Liver (tissue), 9 donors: ENCODE results near the gene TP53I11. TPM values are rescaled to one million over a fixed set of nuclear protein-coding genes. Genes with fewer than 3 reads are reported as not detected.

Source experiments
- DNase-seq: peaks from one replicate; pipeline ENCODE4 v3.0.0-alpha.2; 2017; ENCODE audit warnings: low spot score
- H3K27ac ChIP-seq, 2 donors: one replicate each; pipeline ENCODE4 v1.7.0; 2013; ENCODE audit warnings: inconsistent platforms in 2 of 2, low read length in 2 of 2, control low read depth in 1 of 2, low read depth in 1 of 2, mild to moderate bottlenecking in 1 of 2
- H3K27me3 ChIP-seq, 4 donors: one replicate each; pipeline versions ENCODE4 v1.6.1 to v1.7.0; 2013; ENCODE audit warnings: low read length in 3 of 4, inconsistent platforms in 1 of 4, mild to moderate bottlenecking in 1 of 4, moderate library complexity in 1 of 4; ENCODE audit not compliant: control insufficient read depth in 4 of 4, insufficient read depth in 4 of 4
- H3K36me3 ChIP-seq, 4 donors: one replicate each; pipeline versions ENCODE4 v1.6.1 to v1.7.0; 2013; ENCODE audit warnings: low read length in 3 of 4, mild to moderate bottlenecking in 3 of 4, low read depth in 1 of 4, moderate library complexity in 1 of 4; ENCODE audit not compliant: control insufficient read depth in 4 of 4, insufficient read depth in 3 of 4
- H3K4me1 ChIP-seq, 4 donors: one replicate each; pipeline versions ENCODE4 v1.6.1 to v1.7.0; 2013; ENCODE audit warnings: low read length in 3 of 4, mild to moderate bottlenecking in 3 of 4, moderate library complexity in 1 of 4; ENCODE audit not compliant: control insufficient read depth in 4 of 4, insufficient read depth in 4 of 4
- H3K4me3 ChIP-seq, 3 donors: one replicate each; pipeline versions ENCODE4 v1.6.1 to v1.7.0; 2013; ENCODE audit warnings: low read length in 3 of 3, control low read depth in 1 of 3, low read depth in 1 of 3, mild to moderate bottlenecking in 1 of 3
- H3K9ac ChIP-seq, 2 donors: one replicate each; pipeline ENCODE4 v1.7.0; 2013; ENCODE audit warnings: low read length in 2 of 2, mild to moderate bottlenecking in 2 of 2, moderate library complexity in 2 of 2, control low read depth in 1 of 2, low read depth in 1 of 2
- H3K9me3 ChIP-seq, 4 donors: one replicate each; pipeline versions ENCODE4 v1.6.1 to v1.7.0; 2013; ENCODE audit warnings: low read length in 3 of 4; ENCODE audit not compliant: control insufficient read depth in 4 of 4
- EGR1 ChIP-seq, 2 donors: IDR thresholded peaks; 2 replicates each; pipeline ENCODE4 v1.6.1; 2016 to 2018; ENCODE audit warnings: antibody characterized with exemption in 2 of 2, low read depth in 2 of 2
- FOXA1 ChIP-seq: IDR thresholded peaks from 2 replicates; pipeline ENCODE4 v1.6.1; 2016; ENCODE audit warnings: antibody characterized with exemption
- FOXA2 ChIP-seq: IDR thresholded peaks from 2 replicates; pipeline ENCODE4 v1.6.1; 2016; ENCODE audit warnings: antibody characterized with exemption
- GABPA ChIP-seq, 2 donors: IDR thresholded peaks in 1 of 2; conservative IDR thresholded peaks in 1 of 2; 2 replicates each; pipeline ENCODE4 v1.6.1; 2016; ENCODE audit warnings: antibody characterized with exemption in 2 of 2, mild to moderate bottlenecking in 1 of 2, moderate library complexity in 1 of 2
- HNF4A ChIP-seq, 2 donors: conservative IDR thresholded peaks; 2 replicates each; pipeline ENCODE4 v1.6.1; 2016; ENCODE audit warnings: antibody characterized with exemption in 2 of 2, mild to moderate bottlenecking in 2 of 2
- HNF4G ChIP-seq: IDR thresholded peaks from 2 replicates; pipeline ENCODE4 v1.6.1; 2016; ENCODE audit warnings: antibody characterized with exemption
- JUND ChIP-seq, 2 donors: IDR thresholded peaks; 2 replicates each; pipeline ENCODE4 v1.6.1; 2016; ENCODE audit warnings: antibody characterized with exemption in 2 of 2
- RAD21 ChIP-seq, 2 donors: IDR thresholded peaks; 2 replicates each; pipeline ENCODE4 v1.6.1; 2016; ENCODE audit warnings: antibody characterized with exemption in 2 of 2, mild to moderate bottlenecking in 2 of 2
- RXRA ChIP-seq, 2 donors: IDR thresholded peaks; 2 replicates each; pipeline ENCODE4 v1.6.1; 2017 to 2018; ENCODE audit warnings: antibody characterized with exemption in 2 of 2, mild to moderate bottlenecking in 1 of 2
- SP1 ChIP-seq: IDR thresholded peaks from 2 replicates; pipeline ENCODE4 v1.6.1; 2018; ENCODE audit warnings: antibody characterized with exemption, mild to moderate bottlenecking
- TAF1 ChIP-seq: conservative IDR thresholded peaks from 2 replicates; pipeline ENCODE4 v1.6.1; 2016; ENCODE audit warnings: antibody characterized with exemption, mild to moderate bottlenecking
- YY1 ChIP-seq: IDR thresholded peaks from 2 replicates; pipeline ENCODE4 v1.6.1; 2016; ENCODE audit warnings: antibody characterized with exemption, mild to moderate bottlenecking
- WGBS: extraction: QIAGEN DNeasy Blood & Tissue Kit; methylation state at CpG from one replicate; pipeline ENCODE4 v1.1.7; 2013; 5-methylcytosine and 5-hydroxymethylcytosine counted together
- polyA plus RNA-seq, 2 donors: library from polyadenylated mRNA; stranded (reverse) in 1 of 2; unstranded in 1 of 2; fragments of 200-250 nt in 1 of 2; fragments of >200 nt in 1 of 2; fragmentation: Nextera tagmentation in 1 of 2; extraction: Ambion mirVana in 1 of 2; gene quantifications; one replicate each; pipeline versions ENCODE4 v1.2.1 to v1.2.3, GENCODE V29; 2013 to 2015
- total RNA-seq, 2 donors: library from RNA; depleted of rRNA; stranded (reverse); fragments of >200 nt; gene quantifications; one replicate each; pipeline ENCODE4 v1.2.3, GENCODE V29; 2014
- TF ChIP-seq, protein P1 (sequence below): IDR thresholded peaks from 2 replicates; pipeline ENCODE4 v1.6.1; 2016; ENCODE audit warnings: antibody characterized with exemption
- TF ChIP-seq, protein P2 (sequence below): IDR thresholded peaks from 2 replicates; pipeline ENCODE4 v1.6.1; 2016; ENCODE audit warnings: antibody characterized with exemption
- TF ChIP-seq, protein P3 (sequence below): fragments of 150-350 bp; IDR thresholded peaks from 2 replicates; pipeline ENCODE4 v1.5.1; 2017; ENCODE audit warnings: improper control_type of control experiment, low read depth, low read length; ENCODE audit not compliant: missing input control
- donor health status: healthy.
- donor health status: healthy.
- donor health status: healthy.
- donor health status: healthy.
- donor health status: healthy.

The TP53I11 gene
- total and polyA plus RNA-seq, 4 donors: 3.6 to 16.0 (median 8.3) TPM

DNA sequence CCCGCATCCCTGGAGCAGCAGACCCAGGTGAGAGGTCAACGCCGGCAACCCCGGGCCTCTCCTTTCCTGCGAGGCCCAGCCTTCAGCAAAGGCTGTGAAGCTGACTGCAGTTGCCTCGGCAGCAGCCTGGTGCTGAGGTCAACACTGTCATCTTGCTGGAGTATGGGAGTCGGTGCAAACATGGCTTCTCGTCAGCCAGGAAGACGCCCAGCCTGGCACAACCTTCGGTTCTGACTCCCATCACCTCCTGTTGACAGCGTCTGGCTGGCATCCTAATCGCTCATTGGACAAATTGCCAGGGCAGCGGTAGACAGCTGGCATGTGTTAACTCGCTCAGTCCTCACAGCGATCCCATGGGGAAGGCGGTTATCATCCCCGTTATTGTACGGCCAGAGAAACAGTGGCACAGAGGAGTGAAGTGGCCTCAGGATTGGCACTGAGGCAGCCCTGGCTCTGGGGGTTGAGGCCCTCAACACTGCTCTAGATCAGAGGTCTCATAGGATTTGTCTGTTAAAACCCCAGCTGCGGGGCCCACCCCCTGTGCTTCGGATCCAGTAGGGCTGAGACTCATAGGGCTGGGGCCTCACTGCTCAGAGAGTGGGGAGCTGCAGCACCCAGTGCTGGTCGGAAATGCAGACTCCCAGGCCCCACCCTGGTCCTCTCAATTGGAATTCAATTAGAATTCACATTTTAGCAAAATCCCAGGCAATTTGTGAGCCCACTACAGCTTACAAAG, 39.3 kb upstream of the TP53I11 start:
- 91% methylated on average over 21 of the region's 21 CpGs for WGBS
- H3K27me3 ChIP-seq: peaks cover 0 to 3% (median 0%) of the 10 kb centered on the region in 4 donors
- TF ChIP-seq TAF1 (no peak), RXRA (IDR thresholded peaks at IDR 0.05) (no peak), GABPA (IDR thresholded peaks at IDR 0.05 in 1 of 2, conservative IDR thresholded peaks at IDR 0.05 in 1 of 2) (no peak), SP1 (no peak), YY1 (no peak), FOXA1 (no peak), FOXA2 (no peak)
- TF ChIP-seq, protein P1, sequence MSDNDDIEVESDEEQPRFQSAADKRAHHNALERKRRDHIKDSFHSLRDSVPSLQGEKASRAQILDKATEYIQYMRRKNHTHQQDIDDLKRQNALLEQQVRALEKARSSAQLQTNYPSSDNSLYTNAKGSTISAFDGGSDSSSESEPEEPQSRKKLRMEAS: no peak
- TF ChIP-seq, protein P2, sequence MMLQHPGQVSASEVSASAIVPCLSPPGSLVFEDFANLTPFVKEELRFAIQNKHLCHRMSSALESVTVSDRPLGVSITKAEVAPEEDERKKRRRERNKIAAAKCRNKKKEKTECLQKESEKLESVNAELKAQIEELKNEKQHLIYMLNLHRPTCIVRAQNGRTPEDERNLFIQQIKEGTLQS: no peak
- no peaks in the 10 kb centered on the region for H3K9me3 ChIP-seq
- no peak overlapping the region for H3K9ac ChIP-seq
- H3K27ac ChIP-seq: no peak overlapping the region
- no peaks in the 10 kb centered on the region for H3K36me3 ChIP-seq
- DNase-seq: no peak
- H3K4me1 ChIP-seq: no peaks in the 10 kb centered on the region
- no peak overlapping the region for H3K4me3 ChIP-seq

DNA sequence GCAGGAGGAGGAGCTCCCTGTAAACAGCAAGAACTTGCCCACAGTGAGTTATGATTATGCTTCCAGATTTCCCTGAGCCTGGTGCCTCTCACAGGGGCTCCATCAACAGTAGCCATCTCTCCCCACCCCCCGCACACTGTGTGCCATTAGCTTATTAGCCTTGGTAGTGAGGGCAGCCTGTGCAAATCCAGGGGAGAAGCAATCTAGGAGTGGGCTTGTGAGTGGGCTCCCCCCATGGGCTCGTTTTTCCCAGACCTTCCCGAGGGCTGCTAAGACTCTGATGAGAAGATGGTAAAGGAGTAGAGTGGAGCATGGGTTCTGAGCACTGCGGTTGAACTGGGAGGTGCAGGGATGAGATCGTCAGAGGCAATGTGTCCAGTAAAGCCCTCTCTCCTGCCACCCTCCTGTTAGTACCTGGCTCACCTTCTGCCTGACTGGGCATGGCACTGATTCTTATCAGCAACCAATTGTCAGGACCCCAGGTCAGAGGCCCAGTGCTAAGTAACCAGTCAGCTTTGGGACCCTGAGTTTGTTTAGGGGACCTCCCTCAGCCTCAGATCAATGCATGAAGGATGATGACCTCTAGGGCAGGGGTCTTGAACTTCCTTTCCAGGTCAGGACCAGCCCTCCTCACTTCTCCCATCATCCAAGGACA, 38.4 kb upstream of the TP53I11 start:
- DNase-seq: no peak
- Histone ChIP-seq H3K4me3 (no peak overlapping the region), H3K27me3 (peaks cover 0 to 3% (median 0%) of the 10 kb centered on the region in 4 donors), H3K4me1 (no peaks in the 10 kb centered on the region), H3K36me3 (no peaks in the 10 kb centered on the region), H3K27ac (no peak overlapping the region), H3K9ac (no peak overlapping the region), H3K9me3 (no peaks in the 10 kb centered on the region)
- TF ChIP-seq RAD21 (IDR thresholded peaks at IDR 0.05): no peak
- 81% methylated on average over 5 of the region's 5 CpGs for WGBS

DNA sequence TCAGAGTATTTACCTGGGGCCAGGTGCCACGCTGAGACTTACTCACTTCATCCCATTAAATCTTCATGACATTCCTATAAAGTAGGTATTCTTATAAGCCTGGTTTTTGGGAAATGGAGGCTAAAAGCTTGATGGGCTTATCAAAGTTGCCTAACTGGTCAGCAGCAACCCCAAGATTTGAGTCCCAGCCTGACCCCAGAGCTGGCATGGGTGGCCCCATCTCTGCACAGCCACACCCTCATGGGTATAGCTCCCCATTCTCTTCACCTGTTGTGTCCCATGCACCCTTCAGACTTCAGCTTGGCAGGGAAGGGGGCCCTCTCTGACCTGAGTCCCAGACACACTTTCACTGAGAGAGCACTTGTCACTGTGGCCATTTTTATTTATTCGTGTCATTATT, 37.4 kb upstream of the TP53I11 start:
- Histone ChIP-seq H3K27ac (no peak overlapping the region), H3K36me3 (no peaks in the 10 kb centered on the region), H3K4me1 (no peaks in the 10 kb centered on the region), H3K27me3 (peaks cover 0 to 3% (median 0%) of the 10 kb centered on the region in 4 donors), H3K9ac (no peak overlapping the region), H3K9me3 (no peaks in the 10 kb centered on the region), H3K4me3 (no peak overlapping the region)
- no peak for DNase-seq
- no peak for TF ChIP-seq RXRA (IDR thresholded peaks at IDR 0.05)
- no peak for TF ChIP-seq GABPA (IDR thresholded peaks at IDR 0.05 in 1 of 2, conservative IDR thresholded peaks at IDR 0.05 in 1 of 2)
- TF ChIP-seq, protein P3, sequence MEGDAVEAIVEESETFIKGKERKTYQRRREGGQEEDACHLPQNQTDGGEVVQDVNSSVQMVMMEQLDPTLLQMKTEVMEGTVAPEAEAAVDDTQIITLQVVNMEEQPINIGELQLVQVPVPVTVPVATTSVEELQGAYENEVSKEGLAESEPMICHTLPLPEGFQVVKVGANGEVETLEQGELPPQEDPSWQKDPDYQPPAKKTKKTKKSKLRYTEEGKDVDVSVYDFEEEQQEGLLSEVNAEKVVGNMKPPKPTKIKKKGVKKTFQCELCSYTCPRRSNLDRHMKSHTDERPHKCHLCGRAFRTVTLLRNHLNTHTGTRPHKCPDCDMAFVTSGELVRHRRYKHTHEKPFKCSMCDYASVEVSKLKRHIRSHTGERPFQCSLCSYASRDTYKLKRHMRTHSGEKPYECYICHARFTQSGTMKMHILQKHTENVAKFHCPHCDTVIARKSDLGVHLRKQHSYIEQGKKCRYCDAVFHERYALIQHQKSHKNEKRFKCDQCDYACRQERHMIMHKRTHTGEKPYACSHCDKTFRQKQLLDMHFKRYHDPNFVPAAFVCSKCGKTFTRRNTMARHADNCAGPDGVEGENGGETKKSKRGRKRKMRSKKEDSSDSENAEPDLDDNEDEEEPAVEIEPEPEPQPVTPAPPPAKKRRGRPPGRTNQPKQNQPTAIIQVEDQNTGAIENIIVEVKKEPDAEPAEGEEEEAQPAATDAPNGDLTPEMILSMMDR: no peak
- TF ChIP-seq, protein P1: no peak
- no peak for TF ChIP-seq FOXA1
- TF ChIP-seq, protein P2: no peak
- no peak for TF ChIP-seq HNF4G
- no peak for TF ChIP-seq JUND (IDR thresholded peaks at IDR 0.05)
- no peak for TF ChIP-seq SP1
- no peak for TF ChIP-seq YY1
- TF ChIP-seq EGR1 (IDR thresholded peaks at IDR 0.05; ENCODE audit: low read depth in 2 of 2): no peak
- TF ChIP-seq FOXA2: no peak
- TF ChIP-seq HNF4A (conservative IDR thresholded peaks at IDR 0.05): no peak
- no peak for TF ChIP-seq RAD21 (IDR thresholded peaks at IDR 0.05)
- 83% methylated on average over 2 of the region's 2 CpGs for WGBS
